H9 (cell line): ENCODE results near the gene RAB6B. TPM values are rescaled to one million over a fixed set of nuclear protein-coding genes. Genes with fewer than 3 reads are reported as not detected.

ENCODE experiments used
- DNase-seq: peaks from one replicate; pipeline ENCODE4 v3.0.0-alpha.2; 2017
- H2AFZ ChIP-seq: one replicate; pipeline ENCODE4 v1.6.1; 2013; ENCODE audit warnings: mild to moderate bottlenecking, low read length, control low read depth, moderate library complexity
- H2AK5ac ChIP-seq: 2 replicates; pipeline ENCODE4 v1.6.1; 2013; ENCODE audit warnings: low read length, control low read depth, mixed read lengths; ENCODE audit not compliant: insufficient read length
- H2BK120ac ChIP-seq: one replicate; pipeline ENCODE4 v1.6.1; 2013; ENCODE audit warnings: low read depth, mild to moderate bottlenecking, low read length, control low read depth, inconsistent platforms; ENCODE audit not compliant: poor library complexity, severe bottlenecking
- H2BK12ac ChIP-seq: 2 replicates; pipeline ENCODE4 v1.6.1; 2013; ENCODE audit warnings: low read length, control low read depth, mixed read lengths, low read depth; ENCODE audit not compliant: insufficient read length
- H2BK15ac ChIP-seq: 2 replicates; pipeline ENCODE4 v1.6.1; 2013; ENCODE audit warnings: low read depth, low read length, control low read depth
- H2BK20ac ChIP-seq: one replicate; pipeline ENCODE4 v1.6.1; 2013; ENCODE audit warnings: low read depth, mild to moderate bottlenecking, low read length, control low read depth, inconsistent platforms; ENCODE audit not compliant: poor library complexity, severe bottlenecking
- H2BK5ac ChIP-seq: 2 replicates; pipeline ENCODE4 v1.6.1; 2013; ENCODE audit warnings: low read length, control low read depth, mixed read lengths; ENCODE audit not compliant: insufficient read length
- H3K14ac ChIP-seq: 2 replicates; pipeline ENCODE4 v1.6.1; 2013; ENCODE audit warnings: low read length, control low read depth; ENCODE audit not compliant: insufficient read depth
- H3K18ac ChIP-seq: 2 replicates; pipeline ENCODE4 v1.6.1; 2013; ENCODE audit warnings: low read depth, mild to moderate bottlenecking, mixed read lengths, low read length, control low read depth; ENCODE audit not compliant: insufficient read length
- H3K23ac ChIP-seq: 2 replicates; pipeline ENCODE4 v1.6.1; 2013; ENCODE audit warnings: low read length, control low read depth, mixed read lengths, low read depth; ENCODE audit not compliant: insufficient read length
- H3K23me2 ChIP-seq: 2 replicates; pipeline ENCODE4 v1.6.1; 2013; ENCODE audit warnings: low read depth, mild to moderate bottlenecking, mixed read lengths, low read length, control low read depth; ENCODE audit not compliant: insufficient read length, poor library complexity, severe bottlenecking
- H3K27ac ChIP-seq: 2 replicates; pipeline ENCODE4 v1.5.1; 2013; ENCODE audit warnings: low read length, control low read depth, mixed read lengths, low read depth; ENCODE audit not compliant: insufficient read length
- H3K27me3 ChIP-seq: 2 replicates; pipeline ENCODE4 v1.6.1; 2013; ENCODE audit warnings: low read length, control low read depth, inconsistent platforms; ENCODE audit not compliant: insufficient read depth
- H3K4ac ChIP-seq: 2 replicates; pipeline ENCODE4 v1.6.1; 2013; ENCODE audit warnings: low read depth, mild to moderate bottlenecking, control low read depth, inconsistent platforms, low read length, moderate library complexity
- H3K4me1 ChIP-seq: 2 replicates; pipeline ENCODE4 v1.6.1; 2013; ENCODE audit warnings: low read length, control low read depth, inconsistent platforms; ENCODE audit not compliant: insufficient read depth
- H3K4me2 ChIP-seq: 2 replicates; pipeline ENCODE4 v1.6.1; 2013; ENCODE audit warnings: low read length, control low read depth, mixed read lengths; ENCODE audit not compliant: insufficient read length, insufficient read depth
- H3K56ac ChIP-seq: 2 replicates; pipeline ENCODE4 v1.6.1; 2013; ENCODE audit warnings: low read depth, mild to moderate bottlenecking, mixed read lengths, low read length, control low read depth; ENCODE audit not compliant: insufficient read length
- H3K79me1 ChIP-seq: 2 replicates; pipeline ENCODE4 v1.6.1; 2013; ENCODE audit warnings: low read depth, mild to moderate bottlenecking, moderate library complexity, low read length, control low read depth, inconsistent platforms; ENCODE audit not compliant: insufficient read depth, poor library complexity, severe bottlenecking
- H3K79me2 ChIP-seq: 2 replicates; pipeline ENCODE4 v1.6.1; 2013; ENCODE audit warnings: low read length, control low read depth, inconsistent platforms; ENCODE audit not compliant: insufficient read depth
- H3K9ac ChIP-seq: 2 replicates; pipeline ENCODE4 v1.6.1; 2013; ENCODE audit warnings: low read length, control low read depth, mixed read lengths; ENCODE audit not compliant: insufficient read length; ENCODE audit errors: extremely low read depth
- H3K9me3 ChIP-seq: one replicate; pipeline ENCODE4 v1.6.1; 2013; ENCODE audit warnings: low read depth, low read length, inconsistent platforms; ENCODE audit not compliant: control insufficient read depth
- H3T11ph ChIP-seq: one replicate; pipeline ENCODE4 v1.6.1; 2013; ENCODE audit warnings: mild to moderate bottlenecking, low read length, control low read depth, inconsistent platforms
- H4K20me1 ChIP-seq: one replicate; pipeline ENCODE4 v1.6.1; 2013; ENCODE audit not compliant: control insufficient read depth, insufficient read length, insufficient read depth
- H4K5ac ChIP-seq: 2 replicates; pipeline ENCODE4 v1.6.1; 2013; ENCODE audit warnings: low read depth, mild to moderate bottlenecking, mixed read lengths, low read length, control low read depth; ENCODE audit not compliant: insufficient read length
- H4K8ac ChIP-seq: replicated peaks from 2 replicates; pipeline ENCODE4 v1.6.1; 2013; ENCODE audit warnings: low read length, control low read depth, mixed read lengths, low read depth; ENCODE audit not compliant: insufficient read length
- H4K91ac ChIP-seq: 2 replicates; pipeline ENCODE4 v1.6.1; 2013; ENCODE audit warnings: low read depth, mild to moderate bottlenecking, moderate library complexity, mixed read lengths, low read length, control low read depth; ENCODE audit not compliant: insufficient read length
- H3K27ac Mint-ChIP-seq, 3 experiments: 2 replicates in 2 of 3; 3 replicates in 1 of 3; pipeline ENCODE4 v1.8.0; 2020 to 2021; ENCODE audit warnings: mixed read lengths in 3 of 3, mild to moderate bottlenecking in 1 of 3, moderate library complexity in 1 of 3
- H3K27me3 Mint-ChIP-seq: 2 replicates; pipeline ENCODE4 v1.8.0; 2021; ENCODE audit warnings: low read depth, mild to moderate bottlenecking, moderate library complexity, mixed read lengths
- H3K36me3 Mint-ChIP-seq, 3 experiments: 2 replicates in 2 of 3; 3 replicates in 1 of 3; pipeline ENCODE4 v1.8.0; 2020 to 2021; ENCODE audit warnings: low read depth in 3 of 3, mixed read lengths in 3 of 3; ENCODE audit not compliant: insufficient read depth in 1 of 3
- H3K4me1 Mint-ChIP-seq, 2 experiments: 2 replicates each; pipeline ENCODE4 v1.8.0; 2020; ENCODE audit warnings: mixed read lengths in 2 of 2
- H3K4me3 Mint-ChIP-seq, 2 experiments: 2 replicates in 1 of 2; 3 replicates in 1 of 2; pipeline ENCODE4 v1.8.0; 2020 to 2021; ENCODE audit warnings: mild to moderate bottlenecking in 2 of 2, mixed read lengths in 2 of 2, moderate library complexity in 1 of 2
- H3K9me3 Mint-ChIP-seq, 2 experiments: 2 replicates in 1 of 2; 3 replicates in 1 of 2; pipeline ENCODE4 v1.8.0; 2020; ENCODE audit warnings: mild to moderate bottlenecking in 2 of 2, mixed read lengths in 2 of 2, moderate library complexity in 1 of 2
- WGBS: extraction: QIAGEN DNeasy Blood & Tissue Kit; methylation state at CpG from one replicate; pipeline ENCODE4 v1.1.7; 2013; ENCODE audit warnings: missing lambda C conversion rate, low lambda C conversion rate, mixed read lengths; ENCODE audit not compliant: insufficient read length; ENCODE audit errors: extremely low coverage; 5-methylcytosine and 5-hydroxymethylcytosine counted together
- total RNA-seq: library from RNA; stranded (reverse); gene quantifications from 2 replicates; pipeline ENCODE4 v1.2.1, GENCODE V29; 2021
- TF ChIP-seq, protein P1 (sequence below): fragments of 200-600 bp; sonication (generic); conservative IDR thresholded peaks from 3 replicates; pipeline ENCODE4 v1.8.0; 2021; ENCODE audit warnings: antibody characterized with exemption, mild to moderate bottlenecking

The RAB6B gene
- total RNA-seq, 1 experiment from 2014 or later: 12.3 TPM

DNA sequence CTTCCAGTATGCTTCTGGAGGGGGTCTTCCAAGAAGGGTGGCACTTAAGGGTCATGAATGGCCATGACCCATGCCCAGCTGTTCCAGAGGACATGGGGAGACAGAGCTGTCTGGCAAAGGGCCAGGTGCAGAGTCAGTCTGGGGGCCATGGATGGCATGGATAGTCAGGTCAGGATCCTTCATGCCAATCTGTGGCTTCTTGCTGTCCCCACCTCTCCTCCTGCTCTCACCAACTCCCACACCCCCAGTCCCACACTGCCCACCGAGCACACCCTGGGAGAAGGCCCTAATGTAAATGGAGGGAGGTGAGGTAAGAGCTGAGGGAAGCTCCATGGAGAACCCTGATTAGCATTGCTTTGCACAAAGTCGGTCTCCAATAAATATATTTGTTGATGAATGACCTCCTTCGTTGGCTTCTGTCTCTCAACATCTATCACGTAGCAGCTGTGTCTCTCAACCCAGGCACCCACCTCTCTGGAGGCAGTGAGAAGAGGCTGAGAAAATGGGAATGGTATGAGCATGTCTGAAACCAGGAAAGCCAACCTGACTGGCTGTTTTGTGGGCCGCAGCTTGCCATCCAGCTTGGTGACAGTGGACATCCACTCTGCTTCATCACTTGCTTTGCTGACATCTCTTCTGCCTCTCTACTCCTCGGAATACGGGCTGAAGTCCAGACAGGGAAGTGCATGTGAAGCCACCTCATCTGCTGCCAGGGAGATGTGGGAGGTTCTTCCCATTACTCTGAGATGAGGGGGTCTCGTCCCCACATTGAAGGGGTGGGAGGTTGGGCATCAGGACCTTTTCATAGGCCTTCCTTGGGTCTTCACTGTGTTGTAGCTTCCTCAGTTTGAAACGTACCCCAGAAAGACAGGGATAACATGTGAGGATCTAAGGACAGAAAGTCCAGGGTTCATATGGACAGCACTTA is 37.7 kb upstream of the RAB6B start:
- Histone ChIP-seq H2BK120ac (no peak overlapping the region), H3K4me2 (no peak overlapping the region), H3K14ac (no peak overlapping the region), H3K79me1 (no peaks in the 10 kb centered on the region), H4K20me1 (no peaks in the 10 kb centered on the region), H3K56ac (no peak overlapping the region), H2AK5ac (no peak overlapping the region), H2AFZ (no peak overlapping the region), H4K5ac (no peak overlapping the region), H2BK20ac (no peak overlapping the region), H3K79me2 (no peaks in the 10 kb centered on the region), H3K4me1 (no peaks in the 10 kb centered on the region), H4K91ac (no peak overlapping the region), H2BK15ac (no peak overlapping the region), H2BK12ac (no peak overlapping the region), H3K23ac (no peak overlapping the region), H3K4ac (no peak overlapping the region), H4K8ac (no peak overlapping the region), H3T11ph (no peak overlapping the region), H3K9ac (no peak overlapping the region), H3K9me3 (no peaks in the 10 kb centered on the region), H3K27me3 (no peaks in the 10 kb centered on the region; the same call in 1 of the 2 replicates), H2BK5ac (no peak overlapping the region), H3K18ac (no peak overlapping the region), H3K23me2 (no peaks in the 10 kb centered on the region), H3K27ac (no peak overlapping the region)
- Mint-ChIP-seq H3K27ac (no peak overlapping the region), H3K9me3 (0 out of 5 replicates have a peak, but pooled peaks cover 0 to 2% of the 10 kb centered on the region in 2 experiments), H3K27me3 (peaks cover 12% of the 10 kb centered on the region), H3K36me3 (no peaks in the 10 kb centered on the region), H3K4me3 (no peak overlapping the region), H3K4me1 (peaks cover 0 to 10% of the 10 kb centered on the region in 2 experiments; a peak in 3 of 4 replicates)
- TF ChIP-seq, protein P1, sequence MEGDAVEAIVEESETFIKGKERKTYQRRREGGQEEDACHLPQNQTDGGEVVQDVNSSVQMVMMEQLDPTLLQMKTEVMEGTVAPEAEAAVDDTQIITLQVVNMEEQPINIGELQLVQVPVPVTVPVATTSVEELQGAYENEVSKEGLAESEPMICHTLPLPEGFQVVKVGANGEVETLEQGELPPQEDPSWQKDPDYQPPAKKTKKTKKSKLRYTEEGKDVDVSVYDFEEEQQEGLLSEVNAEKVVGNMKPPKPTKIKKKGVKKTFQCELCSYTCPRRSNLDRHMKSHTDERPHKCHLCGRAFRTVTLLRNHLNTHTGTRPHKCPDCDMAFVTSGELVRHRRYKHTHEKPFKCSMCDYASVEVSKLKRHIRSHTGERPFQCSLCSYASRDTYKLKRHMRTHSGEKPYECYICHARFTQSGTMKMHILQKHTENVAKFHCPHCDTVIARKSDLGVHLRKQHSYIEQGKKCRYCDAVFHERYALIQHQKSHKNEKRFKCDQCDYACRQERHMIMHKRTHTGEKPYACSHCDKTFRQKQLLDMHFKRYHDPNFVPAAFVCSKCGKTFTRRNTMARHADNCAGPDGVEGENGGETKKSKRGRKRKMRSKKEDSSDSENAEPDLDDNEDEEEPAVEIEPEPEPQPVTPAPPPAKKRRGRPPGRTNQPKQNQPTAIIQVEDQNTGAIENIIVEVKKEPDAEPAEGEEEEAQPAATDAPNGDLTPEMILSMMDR: no peak
- no CpG with 5 or more reads among the region's 9 CpGs for WGBS
- peak; percentile 15 for DNase-seq
